ENCODE measurements around the gene SVOPL.
"Not testable (repeated sequence)": the region's sequence is repeated elsewhere in the genome, so short reads cannot be mapped to it uniquely, and the experiment has no call there.

SVOPL gene

GRCh38 chr7:138695106-138695505, 6.1 kb downstream of the SVOPL start:
- H3K4me3 Mint-ChIP-seq = no peak overlapping the region
- H3K4me1 Mint-ChIP-seq (ENCODE audit: low read depth in 2 of 2) = no peaks in the 10 kb centered on the region
- no peak for DNase-seq
- H3K27ac Mint-ChIP-seq = no peak overlapping the region
- H3K36me3 Mint-ChIP-seq (ENCODE audit: insufficient read depth) = no peaks in the 10 kb centered on the region
- no peak for ATAC-seq (replicated peaks)
- peaks cover 9 to 18% of the 10 kb centered on the region in 2 donors for H3K27me3 Mint-ChIP-seq
- H3K9me3 Mint-ChIP-seq = no peaks in the 10 kb centered on the region

- Mint-ChIP-seq H3K27me3 (peaks cover 13 to 25% of the 10 kb centered on the region in 2 donors), H3K36me3 (ENCODE audit: insufficient read depth) (no peaks in the 10 kb centered on the region), H3K27ac (no peak overlapping the region)
Measured at GRCh38 chr7:138691178-138691577, 10.0 kb downstream of the SVOPL start.

GRCh38 chr7:138690495-138690894, 10.7 kb downstream of the SVOPL start:
- Mint-ChIP-seq H3K9me3 (no peaks in the 10 kb centered on the region), H3K4me1 (ENCODE audit: low read depth in 2 of 2) (no peaks in the 10 kb centered on the region), H3K27ac (no peak overlapping the region), H3K36me3 (ENCODE audit: insufficient read depth) (no peaks in the 10 kb centered on the region), H3K27me3 (peaks cover 13 to 25% of the 10 kb centered on the region in 2 donors), H3K4me3 (no peak overlapping the region)
- DNase-seq = no peak
- no peak for ATAC-seq (replicated peaks)

More at GRCh38 chr7:138691178-138691577, 10.0 kb downstream of the SVOPL start:
- Mint-ChIP-seq H3K4me1 (ENCODE audit: low read depth in 2 of 2) (no peaks in the 10 kb centered on the region), H3K4me3 (no peak overlapping the region), H3K9me3 (no peaks in the 10 kb centered on the region)
- no peak for ATAC-seq (replicated peaks)
- no peak for DNase-seq

- H3K4me1 Mint-ChIP-seq (ENCODE audit: low read depth in 2 of 2); DNase-seq; H3K27ac Mint-ChIP-seq; H3K9me3 Mint-ChIP-seq; ATAC-seq (replicated peaks); H3K4me3 Mint-ChIP-seq; H3K36me3 Mint-ChIP-seq (ENCODE audit: insufficient read depth): not testable (repeated sequence)
- H3K27me3 Mint-ChIP-seq = peaks cover 9 to 25% of the 10 kb centered on the region in 2 donors
Measured at GRCh38 chr7:138688037-138688436, 13.1 kb downstream of the SVOPL start.

GRCh38 chr7:138684340-138684739, 16.8 kb downstream of the SVOPL start:
- Mint-ChIP-seq H3K4me1 (ENCODE audit: low read depth in 2 of 2) (no peaks in the 10 kb centered on the region), H3K27ac (no peak overlapping the region), H3K36me3 (ENCODE audit: insufficient read depth) (no peaks in the 10 kb centered on the region), H3K9me3 (no peaks in the 10 kb centered on the region), H3K27me3 (peaks cover 9 to 30% of the 10 kb centered on the region in 2 donors), H3K4me3 (no peak overlapping the region)
- DNase-seq (no peak), ATAC-seq (replicated peaks) (no peak)

- H3K4me3 Mint-ChIP-seq = no peak overlapping the region
- H3K9me3 Mint-ChIP-seq = no peaks in the 10 kb centered on the region
- no peak overlapping the region for H3K27ac Mint-ChIP-seq
- H3K36me3 Mint-ChIP-seq (ENCODE audit: insufficient read depth) = no peaks in the 10 kb centered on the region
- DNase-seq (no peak), ATAC-seq (replicated peaks) (no peak)
- peaks cover 0 to 21% of the 10 kb centered on the region in 2 donors for H3K27me3 Mint-ChIP-seq
- no peaks in the 10 kb centered on the region for H3K4me1 Mint-ChIP-seq (ENCODE audit: low read depth in 2 of 2)
Measured at GRCh38 chr7:138679793-138680192, 21.4 kb downstream of the SVOPL start.

DNA sequence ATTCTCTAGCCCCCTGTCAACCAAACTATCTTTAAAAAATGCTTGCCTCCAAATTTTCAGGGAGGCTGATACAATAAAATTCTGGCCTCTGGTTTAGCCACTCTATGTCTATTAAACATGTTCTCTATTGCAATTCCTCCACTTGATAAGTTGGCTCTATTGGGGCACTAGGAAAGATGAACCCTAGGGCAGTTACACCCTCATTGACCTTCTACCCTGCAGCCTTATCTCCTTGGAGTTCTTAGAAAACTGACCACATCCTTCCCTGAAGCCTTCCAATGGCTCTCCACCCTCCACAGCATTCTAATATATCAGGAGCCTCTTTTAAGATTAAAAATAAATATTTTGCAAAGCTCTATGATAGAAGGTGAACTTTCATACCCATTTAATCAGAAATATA, 30.6 kb downstream of the SVOPL start:
- H3K4me1 Mint-ChIP-seq (ENCODE audit: low read depth in 2 of 2) = no peaks in the 10 kb centered on the region
- peaks cover 35 to 44% of the 10 kb centered on the region in 2 donors for H3K27me3 Mint-ChIP-seq
- DNase-seq (no peak), ATAC-seq (replicated peaks) (no peak)
- H3K36me3 Mint-ChIP-seq (ENCODE audit: insufficient read depth) = peaks cover 4% of the 10 kb centered on the region
- no peak overlapping the region for H3K4me3 Mint-ChIP-seq
- no peaks in the 10 kb centered on the region for H3K9me3 Mint-ChIP-seq
- H3K27ac Mint-ChIP-seq = no peak overlapping the region

- H3K9me3 Mint-ChIP-seq = no peaks in the 10 kb centered on the region
- DNase-seq (no peak), ATAC-seq (replicated peaks) (no peak)
- no peak overlapping the region for H3K27ac Mint-ChIP-seq
- peaks cover 0 to 1% of the 10 kb centered on the region in 2 donors for H3K4me1 Mint-ChIP-seq (ENCODE audit: low read depth in 2 of 2)
- peaks cover 4% of the 10 kb centered on the region for H3K36me3 Mint-ChIP-seq (ENCODE audit: insufficient read depth)
- H3K4me3 Mint-ChIP-seq = no peak overlapping the region
- H3K27me3 Mint-ChIP-seq = peaks cover 44 to 56% of the 10 kb centered on the region in 2 donors
Measured at GRCh38 chr7:138669364-138669763, 31.8 kb downstream of the SVOPL start.

DNA sequence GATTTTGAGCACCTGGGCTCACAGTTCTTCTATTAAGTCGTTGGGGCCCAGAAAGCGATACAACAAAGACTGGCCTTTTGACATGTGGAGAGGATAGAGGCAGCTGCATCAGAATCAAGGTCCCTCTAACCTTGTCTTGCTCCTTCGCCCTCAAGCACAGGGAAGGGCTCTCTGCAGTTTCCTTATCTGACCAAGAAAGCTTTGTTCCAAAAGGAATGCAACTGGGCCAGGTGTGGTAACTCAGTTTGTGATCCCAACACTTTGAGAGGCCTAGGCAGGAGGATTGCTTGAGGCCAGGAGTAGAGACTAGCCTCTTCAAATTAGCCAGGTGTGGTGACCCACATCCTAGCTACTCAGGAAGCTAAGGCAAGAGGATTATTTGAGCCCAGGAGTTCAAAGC, 32.2 kb downstream of the SVOPL start:
- Mint-ChIP-seq H3K27ac (no peak overlapping the region), H3K9me3 (no peaks in the 10 kb centered on the region), H3K27me3 (peaks cover 48 to 60% of the 10 kb centered on the region in 2 donors), H3K4me1 (ENCODE audit: low read depth in 2 of 2) (peaks cover 0 to 5% of the 10 kb centered on the region in 2 donors), H3K4me3 (no peak overlapping the region), H3K36me3 (ENCODE audit: insufficient read depth) (no peaks in the 10 kb centered on the region)
- ATAC-seq (replicated peaks) = no peak
- DNase-seq = no peak

GRCh38 chr7:138668229-138668596, 32.9 kb downstream of the SVOPL start:
- DNase-seq (no peak), ATAC-seq (replicated peaks) (no peak)
- Mint-ChIP-seq H3K27ac (no peak overlapping the region), H3K27me3 (peaks cover 55 to 68% of the 10 kb centered on the region in 2 donors), H3K36me3 (ENCODE audit: insufficient read depth) (no peaks in the 10 kb centered on the region), H3K9me3 (no peaks in the 10 kb centered on the region), H3K4me1 (ENCODE audit: low read depth in 2 of 2) (peaks cover 0 to 6% of the 10 kb centered on the region in 2 donors), H3K4me3 (no peak overlapping the region)

DNA sequence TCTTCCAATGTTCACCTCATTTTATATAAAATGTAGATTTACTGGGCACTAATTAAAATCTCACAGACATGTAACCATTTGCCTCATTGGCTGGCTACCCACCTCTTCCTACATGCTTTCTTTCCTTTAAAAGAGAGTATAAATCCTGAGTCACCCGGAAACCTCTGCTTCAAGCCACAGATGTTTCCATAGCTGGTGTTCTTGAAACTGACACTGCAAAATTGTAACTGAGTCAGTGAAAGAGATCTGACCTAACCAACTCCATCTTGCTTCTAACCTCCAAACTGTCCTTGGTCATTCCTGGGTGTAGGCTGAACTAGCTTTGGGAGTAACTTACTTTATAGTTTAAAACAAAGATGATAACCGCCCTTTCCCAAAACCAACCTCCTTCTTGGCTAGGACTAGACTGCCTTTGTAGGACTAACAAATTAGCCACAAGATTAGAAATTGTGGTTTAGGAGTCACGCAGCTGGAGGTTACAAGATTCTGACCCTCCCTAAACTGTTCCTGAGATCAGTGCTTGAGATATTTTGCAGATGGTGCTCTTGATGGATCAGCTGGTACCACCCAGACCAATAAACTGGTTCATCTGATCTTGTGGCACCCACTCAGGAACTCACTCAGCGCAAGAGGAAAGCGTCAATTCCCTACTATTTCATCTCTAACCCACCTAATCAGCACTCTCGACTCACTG, 33.5 kb downstream of the SVOPL start:
- Mint-ChIP-seq H3K4me1 (ENCODE audit: low read depth in 2 of 2) (peaks cover 0 to 6% of the 10 kb centered on the region in 2 donors), H3K36me3 (ENCODE audit: insufficient read depth) (no peaks in the 10 kb centered on the region), H3K27me3 (peaks cover 61 to 73% of the 10 kb centered on the region in 2 donors), H3K9me3 (no peaks in the 10 kb centered on the region), H3K4me3 (no peak overlapping the region), H3K27ac (no peak overlapping the region)
- DNase-seq = no peak
- no peak for ATAC-seq (replicated peaks)

DNA sequence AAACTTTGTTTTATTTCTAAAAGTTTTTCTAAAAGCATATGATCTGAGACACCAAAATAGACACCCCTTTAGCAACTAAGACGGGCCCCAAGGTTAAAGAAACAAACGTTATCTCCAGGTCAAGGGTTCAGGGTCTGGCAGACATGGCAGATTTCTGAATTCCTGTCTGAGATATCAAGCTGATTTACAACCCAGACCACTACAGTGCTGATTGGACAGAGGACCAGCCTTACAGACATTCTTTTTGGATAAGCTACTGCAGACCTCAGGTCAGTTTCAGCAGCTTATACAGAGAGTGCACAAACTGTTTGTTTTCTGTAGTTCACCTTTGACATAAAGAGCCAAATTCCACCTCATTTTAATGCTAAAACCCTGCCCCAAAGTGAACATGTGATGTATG, 34.8 kb downstream of the SVOPL start:
- H3K4me1 Mint-ChIP-seq (ENCODE audit: low read depth in 2 of 2) = peaks cover 0 to 6% of the 10 kb centered on the region in 2 donors
- no peak for ATAC-seq (replicated peaks)

GRCh38 chr7:138665669-138666140, 35.5 kb downstream of the SVOPL start:
- H3K9me3 Mint-ChIP-seq = no peaks in the 10 kb centered on the region
- H3K4me1 Mint-ChIP-seq (ENCODE audit: low read depth in 2 of 2) = peaks cover 0 to 6% of the 10 kb centered on the region in 2 donors
- peaks cover 72 to 77% of the 10 kb centered on the region in 2 donors for H3K27me3 Mint-ChIP-seq
- H3K4me3 Mint-ChIP-seq = no peak overlapping the region
- DNase-seq (no peak), ATAC-seq (replicated peaks) (no peak)
- no peaks in the 10 kb centered on the region for H3K36me3 Mint-ChIP-seq (ENCODE audit: insufficient read depth)
- H3K27ac Mint-ChIP-seq = no peak overlapping the region

More for the DNA sequence above, 34.8 kb downstream of the SVOPL start:
- Mint-ChIP-seq H3K27ac (no peak overlapping the region), H3K27me3 (peaks cover 73 to 74% of the 10 kb centered on the region in 2 donors), H3K36me3 (ENCODE audit: insufficient read depth) (no peaks in the 10 kb centered on the region), H3K9me3 (no peaks in the 10 kb centered on the region), H3K4me3 (no peak overlapping the region)
- no peak for DNase-seq

GRCh38 chr7:138665249-138665648, 35.9 kb downstream of the SVOPL start:
- peaks cover 74% of the 10 kb centered on the region in 2 donors for H3K27me3 Mint-ChIP-seq
- peaks cover 0 to 6% of the 10 kb centered on the region in 2 donors for H3K4me1 Mint-ChIP-seq (ENCODE audit: low read depth in 2 of 2)
- no peak for ATAC-seq (replicated peaks)
- H3K27ac Mint-ChIP-seq = no peak overlapping the region
- H3K9me3 Mint-ChIP-seq = no peaks in the 10 kb centered on the region
- no peaks in the 10 kb centered on the region for H3K36me3 Mint-ChIP-seq (ENCODE audit: insufficient read depth)
- no peak for DNase-seq
- H3K4me3 Mint-ChIP-seq = no peak overlapping the region
